Astrocyte (in vitro differentiated cells and primary cell): Measurements from ENCODE around the gene NCKAP1. TPM values are rescaled to one million over a fixed set of nuclear protein-coding genes. Genes with fewer than 3 reads are reported as not detected.

Experiments used
- DNase-seq: peaks from one replicate; pipeline ENCODE4 v3.0.0-alpha.2; 2010; ENCODE audit warnings: low read depth
- FAIRE-seq: peaks from 2 replicates; lab custom pipeline; 2011; peaks lifted over from hg19 to GRCh38; lab: Jason Lieb, UNC
- H2AFZ ChIP-seq: 2 replicates; pipeline ENCODE4 v1.6.0; 2012; ENCODE audit warnings: low read depth, low read length, inconsistent platforms
- H3K27ac ChIP-seq: 2 replicates; pipeline ENCODE4 v1.5.1; 2011; ENCODE audit warnings: low read depth, low read length, inconsistent platforms
- H3K27me3 ChIP-seq: 2 replicates; pipeline ENCODE4 v1.6.0; 2011; ENCODE audit warnings: low read length, inconsistent platforms; ENCODE audit not compliant: insufficient read depth
- H3K36me3 ChIP-seq: 2 replicates; pipeline ENCODE4 v1.5.1; 2011; ENCODE audit warnings: low read length, inconsistent platforms; ENCODE audit not compliant: insufficient read depth
- H3K4me1 ChIP-seq: 2 replicates; pipeline ENCODE4 v1.5.1; 2011; ENCODE audit warnings: low read length, inconsistent platforms; ENCODE audit not compliant: insufficient read depth
- H3K4me2 ChIP-seq: 2 replicates; pipeline ENCODE4 v1.6.0; 2012; ENCODE audit warnings: low read length, inconsistent platforms
- H3K4me3 ChIP-seq: 2 replicates; pipeline ENCODE4 v1.5.1; 2011; ENCODE audit warnings: low read depth, mild to moderate bottlenecking, low read length, inconsistent platforms; ENCODE audit not compliant: insufficient read depth
- H3K79me2 ChIP-seq: 2 replicates; pipeline ENCODE4 v1.6.0; 2012; ENCODE audit warnings: mild to moderate bottlenecking, low read length, inconsistent platforms; ENCODE audit not compliant: insufficient read depth
- H3K9ac ChIP-seq: 2 replicates; pipeline ENCODE4 v1.6.0; 2012; ENCODE audit warnings: mild to moderate bottlenecking, low read length, inconsistent platforms
- H3K9me3 ChIP-seq: 2 replicates; pipeline ENCODE4 v1.5.1; 2012; ENCODE audit warnings: low read depth, mild to moderate bottlenecking, low read length, inconsistent platforms; ENCODE audit not compliant: insufficient read depth
- H4K20me1 ChIP-seq: 2 replicates; pipeline ENCODE4 v1.6.0; 2012; ENCODE audit warnings: low read length, inconsistent platforms; ENCODE audit not compliant: insufficient read depth
- H3K27ac Mint-ChIP-seq: one replicate; pipeline ENCODE4 v1.8.0; 2021; ENCODE audit warnings: mild to moderate bottlenecking, mixed read lengths; ENCODE audit not compliant: unreplicated experiment
- H3K27me3 Mint-ChIP-seq: one replicate; pipeline ENCODE4 v1.8.0; 2021; ENCODE audit warnings: low read depth, mixed read lengths; ENCODE audit not compliant: unreplicated experiment
- H3K36me3 Mint-ChIP-seq: one replicate; pipeline ENCODE4 v1.8.0; 2021; ENCODE audit warnings: low read depth, mixed read lengths; ENCODE audit not compliant: unreplicated experiment
- H3K4me1 Mint-ChIP-seq: one replicate; pipeline ENCODE4 v1.8.0; 2021; ENCODE audit warnings: low read depth, mixed read lengths; ENCODE audit not compliant: unreplicated experiment
- H3K4me3 Mint-ChIP-seq: one replicate; pipeline ENCODE4 v1.8.0; 2021; ENCODE audit warnings: mild to moderate bottlenecking, moderate library complexity, mixed read lengths; ENCODE audit not compliant: unreplicated experiment
- H3K9me3 Mint-ChIP-seq: one replicate; pipeline ENCODE4 v1.8.0; 2021; ENCODE audit warnings: mild to moderate bottlenecking, mixed read lengths; ENCODE audit not compliant: unreplicated experiment
- EZH2 ChIP-seq: IDR thresholded peaks from 2 replicates; pipeline ENCODE4 v1.6.1; 2012; ENCODE audit warnings: mild to moderate bottlenecking, low read length, inconsistent platforms; ENCODE audit not compliant: insufficient read depth
- total RNA-seq: library from RNA; stranded (reverse); gene quantifications from 2 replicates; pipeline ENCODE4 v1.2.1, GENCODE V29; 2021
- TF ChIP-seq, protein P1 (sequence below): IDR thresholded peaks from 2 replicates; pipeline ENCODE4 v1.5.1; 2011; ENCODE audit warnings: low read depth, mild to moderate bottlenecking, inconsistent platforms, low read length, moderate library complexity; ENCODE audit not compliant: insufficient read depth

Gene NCKAP1
- total RNA-seq, 1 donor from 2014 or later, result 164 TPM

DNA sequence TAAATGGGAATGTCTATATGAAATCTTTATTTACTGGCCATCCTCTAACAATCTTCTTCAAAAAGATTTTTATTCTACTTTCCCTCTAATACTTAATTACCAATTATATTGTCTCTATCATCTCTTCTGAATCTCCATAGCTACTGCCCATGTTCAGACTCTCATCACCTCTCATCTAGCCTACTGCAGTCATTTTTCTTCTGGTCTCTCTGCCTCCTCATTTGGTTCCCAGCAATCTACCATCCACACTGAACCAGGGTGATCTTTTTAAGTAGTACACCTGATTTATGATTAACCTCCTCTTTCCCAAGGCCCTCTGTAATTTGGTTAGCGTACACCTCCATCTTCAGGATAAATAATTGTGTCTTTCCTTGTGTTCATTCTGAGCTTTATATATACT, 57.6 kb downstream of the NCKAP1 start:
- H3K36me3 Mint-ChIP-seq, result peaks cover 2% of the 10 kb centered on the region
- H3K4me2 ChIP-seq, result no peak overlapping the region
- no peak overlapping the region for H3K4me3 ChIP-seq
- H3K36me3 ChIP-seq, result peaks cover 44% of the 10 kb centered on the region
- FAIRE-seq (no peak), DNase-seq (no peak)
- H3K4me3 Mint-ChIP-seq, result no peak overlapping the region
- H3K27me3 Mint-ChIP-seq, result no peaks in the 10 kb centered on the region
- no peak overlapping the region for H3K27ac ChIP-seq
- no peak overlapping the region for H3K9ac ChIP-seq
- H3K9me3 ChIP-seq, result no peaks in the 10 kb centered on the region
- H2AFZ ChIP-seq, result no peak overlapping the region
- peaks cover 11% of the 10 kb centered on the region for H4K20me1 ChIP-seq
- no peak for TF ChIP-seq EZH2
- TF ChIP-seq, protein P1, sequence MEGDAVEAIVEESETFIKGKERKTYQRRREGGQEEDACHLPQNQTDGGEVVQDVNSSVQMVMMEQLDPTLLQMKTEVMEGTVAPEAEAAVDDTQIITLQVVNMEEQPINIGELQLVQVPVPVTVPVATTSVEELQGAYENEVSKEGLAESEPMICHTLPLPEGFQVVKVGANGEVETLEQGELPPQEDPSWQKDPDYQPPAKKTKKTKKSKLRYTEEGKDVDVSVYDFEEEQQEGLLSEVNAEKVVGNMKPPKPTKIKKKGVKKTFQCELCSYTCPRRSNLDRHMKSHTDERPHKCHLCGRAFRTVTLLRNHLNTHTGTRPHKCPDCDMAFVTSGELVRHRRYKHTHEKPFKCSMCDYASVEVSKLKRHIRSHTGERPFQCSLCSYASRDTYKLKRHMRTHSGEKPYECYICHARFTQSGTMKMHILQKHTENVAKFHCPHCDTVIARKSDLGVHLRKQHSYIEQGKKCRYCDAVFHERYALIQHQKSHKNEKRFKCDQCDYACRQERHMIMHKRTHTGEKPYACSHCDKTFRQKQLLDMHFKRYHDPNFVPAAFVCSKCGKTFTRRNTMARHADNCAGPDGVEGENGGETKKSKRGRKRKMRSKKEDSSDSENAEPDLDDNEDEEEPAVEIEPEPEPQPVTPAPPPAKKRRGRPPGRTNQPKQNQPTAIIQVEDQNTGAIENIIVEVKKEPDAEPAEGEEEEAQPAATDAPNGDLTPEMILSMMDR, result no peak
- H3K79me2 ChIP-seq, result no peaks in the 10 kb centered on the region
- no peaks in the 10 kb centered on the region for H3K27me3 ChIP-seq
- H3K4me1 ChIP-seq, result no peaks in the 10 kb centered on the region
- no peaks in the 10 kb centered on the region for H3K4me1 Mint-ChIP-seq
- H3K27ac Mint-ChIP-seq, result no peak overlapping the region
- no peaks in the 10 kb centered on the region for H3K9me3 Mint-ChIP-seq

DNA sequence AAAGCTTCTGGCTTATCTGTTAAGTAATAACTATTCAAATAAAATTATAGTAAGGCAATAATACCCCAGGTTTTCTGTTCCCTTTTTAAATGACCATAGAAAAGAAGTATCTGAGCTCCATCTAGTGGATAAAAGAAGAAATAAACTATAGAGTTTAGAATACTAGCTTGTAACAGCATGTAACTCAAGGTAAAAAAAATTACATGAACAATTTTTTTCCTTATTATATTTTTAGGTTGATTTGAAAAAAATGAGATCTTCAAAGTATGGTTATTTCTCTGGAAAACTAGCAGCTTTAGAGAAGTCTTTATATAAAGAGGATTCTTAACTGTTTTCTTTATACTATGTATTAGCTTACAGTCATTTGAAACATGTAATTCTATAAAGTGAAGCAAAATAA, 58.1 kb downstream of the NCKAP1 start:
- FAIRE-seq (no peak), DNase-seq (peak; percentile 18)
- Histone ChIP-seq H3K9me3 (no peaks in the 10 kb centered on the region), H3K27me3 (no peaks in the 10 kb centered on the region), H2AFZ (no peak overlapping the region), H3K79me2 (no peaks in the 10 kb centered on the region), H3K4me1 (no peaks in the 10 kb centered on the region), H3K4me3 (no peak overlapping the region), H3K27ac (no peak overlapping the region), H3K9ac (no peak overlapping the region), H3K4me2 (no peak overlapping the region), H3K36me3 (peaks cover 44% of the 10 kb centered on the region), H4K20me1 (peaks cover 11% of the 10 kb centered on the region)
- Mint-ChIP-seq H3K27ac (no peak overlapping the region), H3K27me3 (no peaks in the 10 kb centered on the region), H3K9me3 (no peaks in the 10 kb centered on the region), H3K4me1 (no peaks in the 10 kb centered on the region), H3K36me3 (peaks cover 2% of the 10 kb centered on the region), H3K4me3 (no peak overlapping the region)
- no peak for TF ChIP-seq EZH2
- TF ChIP-seq, protein P1, result peak; percentile 24

DNA sequence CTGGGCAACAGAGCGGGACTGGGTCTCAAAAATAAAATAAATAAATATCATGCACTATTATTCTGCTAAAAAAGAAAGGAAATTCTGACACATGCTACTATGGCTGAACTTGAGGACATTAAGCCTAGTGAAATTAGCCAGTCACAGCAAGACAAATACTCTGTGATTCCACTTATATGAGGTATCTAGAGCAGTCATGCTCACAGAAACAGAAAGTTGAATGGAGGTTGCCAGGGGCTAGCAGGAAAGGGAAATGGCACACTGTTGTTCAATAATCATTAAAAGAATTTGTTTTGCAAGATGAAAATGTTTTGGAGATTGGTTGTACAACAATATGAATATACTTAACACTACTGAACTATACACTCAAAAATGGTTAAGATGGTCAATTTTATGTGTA, 60.8 kb downstream of the NCKAP1 start:
- Mint-ChIP-seq H3K27me3 (no peaks in the 10 kb centered on the region), H3K27ac (no peak overlapping the region), H3K4me3 (no peak overlapping the region), H3K9me3 (no peaks in the 10 kb centered on the region), H3K36me3 (peaks cover 3% of the 10 kb centered on the region), H3K4me1 (no peaks in the 10 kb centered on the region)
- Histone ChIP-seq H3K27me3 (no peaks in the 10 kb centered on the region), H3K4me3 (no peak overlapping the region), H3K9ac (no peak overlapping the region), H2AFZ (no peak overlapping the region), H3K9me3 (no peaks in the 10 kb centered on the region), H3K4me2 (no peak overlapping the region), H3K27ac (no peak overlapping the region), H4K20me1 (peaks cover 16% of the 10 kb centered on the region), H3K4me1 (no peaks in the 10 kb centered on the region), H3K36me3 (peaks cover 47% of the 10 kb centered on the region), H3K79me2 (peaks cover 4% of the 10 kb centered on the region)
- FAIRE-seq (no peak), DNase-seq (no peak)
- no peak for TF ChIP-seq EZH2
- TF ChIP-seq, protein P1, result no peak
